A549 (cell line): ENCODE results near the gene MAJIN.

Experiments used
- EHMT2 ChIP-seq: fragments of 200-600 bp; sonication (generic); IDR thresholded peaks from 2 replicates; pipeline ENCODE4 v1.6.1; 2016; ENCODE audit warnings: antibody characterized with exemption, low read depth, mild to moderate bottlenecking, moderate library complexity
- JUN ChIP-seq, 2 experiments: fragments of >200 bp; sonication (Bioruptor Twin); formaldehyde crosslinking; IDR thresholded peaks; 2 replicates in 1 of 2; 3 replicates in 1 of 2; pipeline ENCODE4 v1.6.1; 2016 to 2017

DNA sequence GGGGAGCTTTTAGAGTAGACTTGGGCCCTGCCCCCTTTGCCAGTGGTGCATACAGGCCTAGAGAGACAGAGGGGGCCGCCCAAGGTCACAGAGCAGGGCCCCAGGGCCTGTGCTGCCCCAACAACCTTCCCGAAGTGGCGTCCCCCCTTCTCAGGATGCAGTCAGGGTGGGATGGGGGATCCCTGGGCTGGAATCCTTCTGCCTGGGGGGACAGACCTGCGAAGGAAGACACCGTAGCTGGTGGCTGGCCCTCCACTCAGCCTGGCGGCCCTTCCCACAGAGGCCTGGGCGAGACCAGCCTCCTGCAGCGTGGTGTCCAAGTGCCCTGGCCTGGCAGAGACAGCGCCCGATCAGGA is 79.1 kb downstream of the MAJIN start:
- TF ChIP-seq JUN (IDR thresholded peaks at IDR 0.05) (no peak), EHMT2 (no peak)
